ENCODE results near the gene DPP6.

DPP6 gene

DNA sequence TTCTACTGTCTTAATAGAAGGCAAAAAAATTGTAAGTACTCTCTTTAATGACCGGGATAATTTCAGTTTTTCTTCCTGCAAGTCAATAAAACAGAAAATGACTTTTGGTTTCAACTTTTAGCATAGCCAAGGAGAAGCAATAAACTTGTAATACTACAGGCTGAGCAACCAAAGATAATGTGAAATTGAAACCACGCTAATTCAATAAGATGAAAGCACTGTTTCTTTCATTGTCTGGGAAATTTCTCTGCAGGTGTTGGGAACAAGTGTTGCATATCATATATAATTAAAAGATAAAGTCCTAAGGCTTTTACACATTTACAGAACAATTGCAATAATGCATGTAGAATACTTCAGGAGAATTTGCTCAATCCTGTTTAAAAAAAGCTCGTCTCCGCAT lies 488.4 kb downstream of the DPP6 start:
- no peak for DNase-seq (ENCODE audit: low read depth)

DNA sequence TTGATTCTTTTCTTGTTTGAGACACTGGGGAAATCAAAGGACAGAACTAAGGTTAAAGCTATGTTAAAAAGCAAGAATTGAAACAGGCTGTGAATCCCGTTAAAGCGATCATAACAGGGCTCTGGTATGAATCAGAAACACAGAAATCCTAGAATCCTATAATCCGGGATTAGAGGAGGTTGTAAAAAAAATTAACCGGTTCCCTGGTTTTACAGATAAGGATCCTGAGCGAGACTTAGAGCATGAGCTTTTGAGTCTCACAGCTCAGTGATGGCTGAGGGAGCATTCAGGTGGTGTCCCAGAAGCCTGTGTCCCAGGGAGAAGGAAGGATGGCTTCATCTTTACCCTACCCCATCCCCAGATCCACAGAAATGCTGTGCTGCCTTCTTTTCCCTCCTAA lies 489.4 kb downstream of the DPP6 start:
- DNase-seq (ENCODE audit: low read depth), result no peak

DNA sequence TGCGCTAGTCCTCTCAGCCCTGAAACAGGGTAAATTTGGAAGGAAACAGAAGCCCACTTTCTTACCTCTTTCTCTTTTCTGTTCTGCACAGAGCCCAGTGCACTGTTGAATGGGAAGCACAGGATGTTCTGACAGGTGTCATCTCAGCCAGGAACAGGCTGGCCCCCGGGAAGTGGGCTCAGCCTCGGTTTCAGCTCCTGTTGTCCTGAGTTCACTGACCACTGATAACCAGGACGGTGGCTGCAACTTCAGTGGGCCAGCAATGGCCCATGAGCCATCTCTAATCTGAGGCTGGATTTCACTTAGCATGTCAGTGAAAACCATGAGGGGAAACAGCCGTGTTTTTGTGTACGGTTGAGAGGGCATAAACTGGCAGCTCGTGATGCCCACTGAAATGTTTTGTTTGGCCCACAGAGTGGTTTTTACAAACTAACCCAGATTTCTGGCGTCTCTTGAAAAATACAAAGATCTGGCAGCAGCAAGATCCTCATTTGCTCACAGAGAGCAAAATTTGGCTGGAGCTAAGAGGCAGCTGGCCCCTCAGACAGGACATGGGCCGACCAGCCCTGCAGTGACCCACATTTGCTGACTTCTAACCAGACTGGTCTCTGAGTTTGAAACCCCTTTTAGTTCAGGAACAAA lies 494.9 kb downstream of the DPP6 start:
- no peak for DNase-seq (ENCODE audit: low read depth)

DNA sequence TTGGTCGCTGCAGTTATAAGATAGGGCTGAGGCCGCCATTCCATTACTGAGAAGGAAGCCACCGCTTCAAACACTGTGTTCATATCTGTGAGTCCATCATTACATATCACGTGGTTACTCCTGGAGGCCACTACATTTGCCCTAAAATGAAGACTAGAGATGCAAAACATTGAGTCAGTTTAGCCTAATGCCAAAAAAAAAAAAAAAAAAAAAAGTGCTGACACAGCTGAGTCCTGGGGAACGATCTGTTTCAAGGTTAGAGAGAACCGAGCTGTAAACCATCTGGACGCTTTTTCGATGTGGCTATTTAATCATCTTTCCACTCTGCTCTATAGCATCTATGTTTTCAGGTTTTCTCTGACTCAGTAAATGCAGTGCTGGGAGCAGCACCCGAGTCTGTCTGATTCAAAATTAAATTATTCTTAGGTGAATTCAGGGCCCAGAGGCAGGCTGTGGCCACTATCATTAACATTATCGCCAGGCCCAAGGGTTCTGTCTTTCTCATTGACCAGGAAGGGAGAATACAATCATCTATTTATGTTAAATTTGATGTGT lies 501.6 kb downstream of the DPP6 start:
- DNase-seq (ENCODE audit: low read depth), result no peak

DNA sequence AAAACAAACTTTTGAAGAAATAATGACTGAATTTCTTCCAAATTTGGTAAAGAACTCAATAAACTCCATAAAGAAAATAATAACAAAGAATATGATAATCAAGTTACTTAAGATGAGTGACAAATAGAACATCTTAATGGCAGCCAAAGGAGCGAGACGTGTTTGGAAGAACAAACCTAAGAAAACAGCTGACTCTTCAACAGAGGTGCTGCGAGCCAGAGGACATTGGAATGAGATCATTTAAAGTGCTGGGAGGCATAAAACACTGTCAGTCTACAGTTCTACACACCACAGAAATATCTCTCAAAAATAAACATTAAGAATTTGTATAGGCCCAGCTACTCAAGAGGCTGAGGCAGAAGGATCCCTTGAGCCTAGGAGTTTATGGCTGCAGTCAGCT lies 507.3 kb downstream of the DPP6 start:
- no peak for DNase-seq (ENCODE audit: low read depth)

DNA sequence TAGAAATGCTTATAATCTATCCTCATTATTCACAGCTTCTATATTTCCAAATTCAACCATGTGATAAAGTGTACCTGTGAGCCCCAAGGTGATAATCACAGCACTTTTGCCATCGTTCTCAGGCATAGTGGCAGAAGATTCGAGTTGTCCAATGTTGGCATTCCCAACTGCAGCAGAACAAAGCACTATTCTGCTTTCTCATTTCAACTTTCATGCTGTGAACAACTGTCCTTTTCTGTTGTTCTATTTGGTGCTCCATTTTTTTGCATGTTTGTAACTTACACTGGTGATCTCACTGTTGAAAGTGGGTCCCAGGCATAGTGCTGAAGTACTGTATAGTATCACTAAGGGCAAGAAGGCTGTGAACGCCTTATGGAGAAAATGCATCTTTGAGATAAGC lies 512.5 kb downstream of the DPP6 start:
- DNase-seq (ENCODE audit: low read depth), result no peak

DNA sequence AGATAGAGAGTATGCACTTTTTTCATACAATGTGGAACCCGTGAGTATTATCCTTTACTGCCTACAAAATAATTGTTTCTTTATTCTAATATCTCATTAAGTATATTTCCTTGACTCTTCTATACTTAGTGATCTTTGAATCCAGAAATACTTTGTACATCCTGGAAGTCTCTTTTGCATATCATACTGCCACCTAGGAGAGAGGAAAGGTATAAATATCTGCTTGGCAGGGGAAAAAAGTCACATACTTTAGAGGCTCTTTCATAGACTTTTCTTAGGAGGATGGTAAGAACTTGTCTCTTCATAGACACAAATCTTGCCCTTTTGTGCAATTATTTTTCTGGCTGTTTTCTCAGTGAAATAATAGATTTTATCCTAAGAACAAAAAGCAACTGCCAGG lies 514.7 kb downstream of the DPP6 start:
- no peak for DNase-seq (ENCODE audit: low read depth)

DNA sequence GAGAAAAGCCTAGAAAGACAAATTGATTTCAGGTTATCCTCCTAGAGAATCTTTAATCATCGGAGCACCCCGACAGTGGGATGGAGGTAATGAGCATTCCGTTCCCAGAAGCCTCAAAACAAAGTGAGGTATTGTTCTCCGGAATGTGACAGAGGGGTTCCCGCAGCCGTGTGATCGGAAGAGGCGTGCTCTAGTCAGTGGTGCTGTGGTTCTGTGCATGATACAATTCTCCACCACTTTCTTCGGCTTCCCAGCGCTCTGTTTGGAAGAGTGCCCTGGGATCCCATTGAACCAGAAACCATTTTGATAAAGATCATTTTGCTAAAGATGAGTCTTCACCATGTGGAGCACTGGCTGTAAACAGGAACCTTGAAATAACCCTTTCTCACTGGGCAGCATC lies 516.1 kb downstream of the DPP6 start:
- no peak for DNase-seq (ENCODE audit: low read depth)

DNA sequence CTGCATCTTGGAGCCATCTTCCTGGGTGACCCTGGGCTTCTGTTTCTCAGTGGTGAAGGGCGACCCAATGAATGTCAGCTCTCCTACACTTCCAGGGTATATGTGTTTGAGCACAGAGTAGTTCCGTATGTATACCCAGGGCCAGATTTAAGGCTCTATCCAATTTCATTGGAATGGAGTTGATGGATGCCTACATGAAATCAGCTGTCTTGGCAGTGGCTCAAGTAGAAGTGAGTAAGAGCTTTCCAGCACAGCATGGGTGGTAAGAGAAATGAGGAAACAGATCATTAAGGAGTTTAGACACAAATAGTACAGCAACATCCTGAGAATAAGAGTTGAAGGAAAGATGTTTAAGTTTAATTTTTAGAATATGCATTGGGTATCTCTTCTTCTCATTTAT lies 517.7 kb downstream of the DPP6 start:
- DNase-seq (ENCODE audit: low read depth), result no peak

DNA sequence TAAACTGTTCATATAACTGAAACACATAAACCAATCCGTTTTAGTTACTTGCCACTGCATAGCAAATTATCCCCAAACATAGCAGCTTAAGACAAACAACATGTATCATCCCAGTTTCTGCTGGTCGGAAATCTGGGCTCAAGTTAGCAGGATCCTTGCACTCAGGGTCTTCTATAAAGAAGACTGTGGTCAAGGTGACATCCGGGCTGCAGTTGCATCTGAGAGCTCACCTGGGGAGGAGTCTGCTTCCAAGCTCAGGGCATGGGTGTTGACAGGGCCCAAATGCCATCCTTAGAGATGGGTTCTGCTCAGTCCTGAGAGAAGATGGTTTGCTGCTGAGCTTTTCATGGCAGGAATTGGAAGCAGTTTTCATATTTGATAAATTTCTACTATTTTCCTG lies 519.6 kb downstream of the DPP6 start:
- no peak for DNase-seq (ENCODE audit: low read depth)

DNA sequence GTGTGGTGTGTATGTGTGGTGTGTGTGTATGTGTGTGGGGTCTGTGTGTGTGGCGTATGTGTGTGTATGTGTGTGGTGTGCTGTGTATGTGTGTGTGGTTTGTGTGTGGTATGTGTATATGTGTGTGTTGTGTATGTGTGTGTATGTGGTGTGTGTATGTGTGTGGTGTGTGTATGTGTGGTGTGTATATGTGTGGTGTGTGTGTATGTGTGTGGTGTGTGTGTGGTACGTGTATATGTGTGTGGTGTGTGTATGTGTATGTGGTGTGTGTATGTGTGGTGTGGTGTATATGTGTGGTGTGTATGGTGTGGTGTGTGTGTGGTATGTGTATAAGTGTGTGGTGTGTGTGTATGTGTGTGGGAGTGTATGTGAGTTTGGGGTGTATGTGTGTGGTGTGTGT lies 522.0 kb downstream of the DPP6 start:
- DNase-seq (ENCODE audit: low read depth), result no peak

DNA sequence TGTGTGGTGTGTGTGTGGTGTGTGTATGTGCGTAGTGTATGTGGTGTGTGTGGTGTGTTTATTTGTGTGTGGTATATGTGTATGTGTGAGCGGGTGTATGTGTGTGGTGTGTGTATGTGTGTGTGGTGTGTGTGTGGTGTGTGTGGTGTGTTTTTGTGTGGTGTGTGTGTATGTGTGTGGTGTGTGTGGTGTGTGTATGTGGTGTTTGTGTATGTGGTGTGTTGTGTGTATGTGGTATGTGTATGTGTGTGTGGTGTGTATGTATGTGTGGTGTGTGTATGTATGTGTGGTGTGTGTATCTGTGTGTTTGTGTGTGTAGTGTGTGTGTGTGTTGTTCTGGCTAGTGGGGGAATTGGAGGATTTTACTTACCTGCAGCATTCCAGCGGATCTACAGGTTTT lies 523.3 kb downstream of the DPP6 start:
- DNase-seq (ENCODE audit: low read depth), result no peak

DNA sequence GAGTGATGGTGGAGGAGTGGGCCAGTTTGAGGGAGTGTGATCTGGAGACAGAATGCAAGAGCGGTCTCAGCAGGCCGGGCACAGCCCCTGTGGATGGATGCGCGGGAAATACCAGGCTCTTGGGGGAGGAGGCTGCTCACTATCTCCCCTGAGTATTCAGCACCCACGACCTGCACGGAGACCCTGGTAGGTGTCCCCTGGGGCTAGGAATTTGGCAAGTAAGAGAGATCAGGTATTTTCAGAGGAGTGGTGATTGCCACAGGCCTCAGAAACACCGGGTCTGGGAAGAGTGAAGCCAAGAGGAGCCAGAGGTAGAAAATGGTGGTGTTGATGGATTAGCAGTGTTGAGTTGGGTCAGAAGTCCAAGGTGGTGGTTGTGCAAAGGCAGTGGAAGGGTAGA lies 524.4 kb downstream of the DPP6 start:
- no peak for DNase-seq (ENCODE audit: low read depth)

DNA sequence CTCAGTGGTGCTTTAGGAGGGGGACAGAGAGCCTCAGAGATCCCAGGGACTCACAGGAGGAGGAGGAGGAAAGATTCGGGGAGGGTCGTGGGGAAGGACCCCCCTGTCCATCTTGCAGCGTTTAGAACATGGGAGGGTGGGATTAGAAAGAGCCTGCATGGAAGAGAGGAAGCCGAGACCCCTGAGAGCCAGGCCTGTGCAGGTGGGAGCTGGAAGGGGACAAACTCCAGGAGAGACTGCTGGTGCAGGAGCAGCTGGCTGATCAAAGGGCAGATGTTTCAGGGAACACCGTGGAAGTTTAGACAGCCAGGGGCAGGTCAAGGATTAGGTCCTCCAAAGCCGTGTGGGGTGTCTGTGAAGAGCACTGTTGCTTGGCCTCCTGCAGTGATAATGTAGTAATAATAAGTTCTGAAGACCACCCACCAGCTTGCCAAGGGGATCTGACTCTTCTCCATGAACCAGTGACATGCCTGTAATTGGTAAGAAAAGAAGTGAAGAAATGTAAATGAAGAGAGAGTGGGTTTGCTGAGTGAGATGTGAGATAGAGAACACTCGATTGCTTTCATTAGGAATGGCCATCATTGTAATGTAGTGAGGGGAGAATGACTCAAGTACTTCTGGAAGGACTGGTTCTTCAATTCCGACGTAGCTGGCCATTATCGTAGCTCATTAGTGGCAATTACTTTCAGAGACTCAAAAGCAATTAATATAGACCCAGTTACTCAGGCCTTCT lies 525.1 kb downstream of the DPP6 start:
- DNase-seq (ENCODE audit: low read depth), result no peak

DNA sequence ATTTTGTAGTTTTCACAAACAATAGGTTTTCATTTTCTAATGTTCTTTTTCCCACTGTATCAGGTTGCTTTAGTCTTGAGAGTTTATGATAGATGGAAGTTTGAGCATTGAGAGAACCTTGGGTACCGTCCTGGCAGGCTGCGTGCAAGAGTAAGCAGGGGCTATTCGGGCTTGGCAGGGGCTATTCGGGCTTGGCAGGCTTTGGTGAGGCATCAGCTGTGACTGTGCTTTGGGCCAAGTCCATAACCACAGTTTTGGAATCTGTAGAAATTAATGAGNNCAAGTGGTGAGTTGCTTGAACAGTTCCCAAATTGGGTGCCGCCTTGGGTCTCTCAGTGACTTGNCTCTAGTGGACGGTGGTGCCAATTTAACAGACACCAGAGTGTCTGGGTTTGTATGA lies 526.1 kb downstream of the DPP6 start:
- no peak for DNase-seq (ENCODE audit: low read depth)

DNA sequence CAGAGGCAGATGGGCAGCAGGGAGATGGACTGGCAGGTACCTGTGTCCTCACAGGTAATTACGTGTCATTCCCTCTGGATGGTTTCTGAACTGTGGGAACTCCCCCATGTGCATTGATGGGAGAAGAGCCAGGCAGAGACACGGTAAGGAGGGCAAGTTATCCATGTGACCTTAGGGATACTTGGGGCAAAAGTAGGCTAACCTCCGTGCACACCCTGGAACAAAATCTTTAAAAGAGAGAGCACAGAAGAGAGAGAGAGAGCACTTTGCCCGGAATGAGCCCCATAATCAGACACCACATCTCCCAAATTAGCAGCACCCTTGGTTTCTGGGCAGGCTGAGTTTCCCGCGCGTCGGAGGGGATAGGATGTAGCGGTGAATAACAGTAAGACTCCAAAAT lies 527.5 kb downstream of the DPP6 start:
- no peak for DNase-seq (ENCODE audit: low read depth)

DNA sequence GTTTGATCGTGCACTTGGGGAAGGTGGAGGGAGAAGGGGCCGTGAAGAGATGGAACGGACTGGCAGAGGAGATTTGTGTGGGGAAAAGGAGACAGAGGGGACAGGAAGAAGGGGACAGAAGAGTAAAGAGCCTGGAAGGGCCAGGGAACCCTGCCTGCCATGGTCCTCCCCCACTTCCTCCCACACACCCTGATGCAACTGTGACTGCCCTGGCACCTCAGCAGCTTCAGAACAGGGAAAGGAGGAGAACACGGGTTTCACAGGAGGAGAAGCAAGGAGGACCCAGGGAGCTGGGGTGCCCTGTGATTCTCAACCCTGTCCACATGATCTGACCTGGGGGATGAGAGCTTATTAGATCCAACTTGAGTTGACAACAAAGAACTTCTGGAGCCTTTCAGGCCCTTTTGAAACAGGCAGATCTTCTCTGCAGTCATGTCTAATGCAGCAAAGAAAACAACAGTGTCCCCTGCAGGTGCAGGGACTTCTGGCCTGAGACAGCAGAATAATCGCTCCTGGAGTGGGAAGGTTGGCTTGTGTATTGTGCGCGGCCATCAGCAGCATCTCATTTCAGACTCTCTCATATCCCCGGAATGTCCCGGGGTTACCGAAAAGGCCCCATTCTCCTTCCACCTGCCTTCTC lies 529.2 kb downstream of the DPP6 start:
- DNase-seq (ENCODE audit: low read depth), result no peak

DNA sequence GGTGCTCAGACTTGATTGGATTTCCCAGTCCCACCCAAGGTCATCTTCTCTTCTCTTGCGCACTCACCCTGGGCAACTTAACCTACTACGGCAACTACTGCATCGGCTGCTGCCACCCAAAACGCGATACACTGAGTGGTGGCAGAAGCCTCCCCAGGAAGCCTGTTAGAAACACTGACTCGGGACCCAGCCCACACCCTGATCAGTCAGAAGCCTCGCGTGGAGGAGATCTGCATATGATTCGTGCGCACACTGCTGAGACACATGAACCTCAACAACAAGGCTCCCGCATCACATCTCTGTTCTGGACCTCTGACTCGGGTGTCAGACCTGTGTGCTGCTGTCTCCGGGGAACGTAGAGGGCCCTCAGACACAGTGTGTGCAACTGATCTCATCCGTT lies 531.3 kb downstream of the DPP6 start:
- no peak for DNase-seq (ENCODE audit: low read depth)

DNA sequence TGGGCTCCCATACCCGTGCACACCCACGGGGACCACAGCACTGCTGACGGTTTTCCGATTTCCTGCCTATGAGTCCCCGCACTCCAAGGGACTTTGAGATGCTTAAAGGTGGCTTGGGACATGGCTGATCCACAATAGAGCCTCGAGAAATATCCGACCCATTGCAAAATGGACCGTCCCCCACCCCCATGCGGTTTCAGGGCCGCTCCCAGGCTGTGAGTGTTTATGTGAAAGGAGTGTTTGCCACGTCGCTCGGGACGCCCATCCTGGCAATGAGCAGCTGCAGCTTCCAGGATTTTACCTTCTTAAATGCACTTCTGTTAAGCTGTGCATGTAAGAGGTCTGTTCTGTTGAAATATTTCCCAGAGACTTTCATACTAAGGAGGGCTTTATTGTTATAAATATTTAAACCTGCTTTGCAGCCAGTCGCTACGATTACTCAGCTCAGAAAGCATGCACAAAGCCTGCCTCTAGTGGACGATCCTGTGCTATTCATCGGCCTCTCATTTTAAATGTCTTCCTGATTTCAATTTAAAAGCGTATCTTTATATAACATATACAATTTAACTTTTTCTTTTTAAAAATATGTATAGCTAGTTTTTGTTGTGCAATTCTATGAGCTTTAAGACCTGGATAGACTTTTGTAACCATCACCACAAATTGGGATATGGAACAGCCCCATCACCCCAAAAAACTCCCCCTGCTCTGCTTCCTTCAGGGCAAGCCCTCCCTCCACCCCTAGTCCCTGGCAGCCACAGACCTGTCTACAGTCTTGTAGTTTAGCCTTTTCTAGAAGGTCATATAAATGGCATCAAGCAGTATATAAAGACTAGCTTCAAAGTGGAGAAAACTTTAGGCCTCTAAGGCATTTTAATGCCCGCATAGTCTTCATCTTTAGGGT lies 532.4 kb downstream of the DPP6 start:
- DNase-seq (ENCODE audit: low read depth), result peak; percentile 2

DNA sequence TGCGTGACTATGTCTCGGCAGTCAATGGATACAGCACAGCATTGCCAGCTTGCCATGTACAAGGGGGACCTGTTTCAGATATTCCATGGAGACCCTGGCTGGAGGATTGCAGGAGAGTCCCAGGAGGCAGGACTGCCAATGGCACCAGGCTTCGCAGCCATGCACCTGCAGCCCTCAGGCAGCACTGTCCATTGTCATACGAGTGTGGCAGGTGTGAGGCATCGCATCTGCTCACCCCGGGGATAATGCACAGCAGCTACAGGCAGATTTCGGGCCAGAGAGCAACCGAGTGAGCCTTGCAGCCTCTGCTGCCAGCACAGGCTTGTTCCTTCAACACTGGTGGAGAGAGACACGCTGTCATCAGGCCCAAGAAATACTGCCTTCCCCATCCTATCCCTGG lies 535.6 kb downstream of the DPP6 start:
- no peak for DNase-seq (ENCODE audit: low read depth)

DNA sequence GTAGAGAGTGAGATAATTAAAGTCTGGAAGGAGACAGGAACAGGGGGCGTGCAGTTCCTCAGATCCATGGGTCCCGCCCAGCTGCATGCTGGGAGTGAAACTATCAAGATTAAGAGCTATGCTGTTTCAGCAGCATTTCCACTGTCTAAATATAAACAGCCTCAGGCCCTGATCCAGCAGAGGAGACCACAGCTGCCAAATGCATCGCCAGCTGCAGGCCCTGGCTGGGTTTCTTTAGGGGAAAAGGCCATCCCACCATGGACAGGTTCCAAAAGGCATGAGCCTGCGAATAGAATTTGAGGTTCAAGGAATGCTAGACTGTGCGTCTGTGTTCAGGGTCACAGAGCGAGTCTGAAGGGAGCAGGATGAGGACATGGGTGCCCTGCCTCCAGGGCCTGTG lies 539.3 kb downstream of the DPP6 start:
- DNase-seq (ENCODE audit: low read depth), result no peak

DNA sequence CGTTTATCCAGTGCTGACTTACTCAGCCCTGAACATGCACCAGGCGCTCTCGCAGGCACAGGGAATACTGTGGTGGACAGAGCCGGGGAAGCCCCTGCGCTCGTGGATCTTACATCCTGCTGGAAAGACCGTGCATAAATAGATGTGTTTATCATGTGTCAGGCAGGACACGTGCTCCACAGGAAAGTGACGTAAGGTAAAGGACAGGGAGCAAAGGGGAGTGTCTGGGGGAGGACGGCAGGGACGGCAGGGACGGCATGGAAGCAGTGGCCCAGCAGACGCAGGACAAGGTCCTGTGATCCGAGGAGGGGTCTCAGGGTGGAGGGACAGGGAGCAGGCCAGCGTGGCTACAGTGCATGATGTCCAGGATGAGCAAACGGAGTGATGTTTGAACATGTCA lies 540.2 kb downstream of the DPP6 start:
- no peak for DNase-seq (ENCODE audit: low read depth)

Measured in iris pigment epithelial cell (primary cell).